ENCODE measurements around the gene PCDH12. TPM values are rescaled to one million over a fixed set of nuclear protein-coding genes. Genes with fewer than 3 reads are reported as not detected.

PCDH12 gene
- total and polyA plus RNA-seq, 12 donors = 3.6 to 16.6 (median 8.4) TPM

DNA sequence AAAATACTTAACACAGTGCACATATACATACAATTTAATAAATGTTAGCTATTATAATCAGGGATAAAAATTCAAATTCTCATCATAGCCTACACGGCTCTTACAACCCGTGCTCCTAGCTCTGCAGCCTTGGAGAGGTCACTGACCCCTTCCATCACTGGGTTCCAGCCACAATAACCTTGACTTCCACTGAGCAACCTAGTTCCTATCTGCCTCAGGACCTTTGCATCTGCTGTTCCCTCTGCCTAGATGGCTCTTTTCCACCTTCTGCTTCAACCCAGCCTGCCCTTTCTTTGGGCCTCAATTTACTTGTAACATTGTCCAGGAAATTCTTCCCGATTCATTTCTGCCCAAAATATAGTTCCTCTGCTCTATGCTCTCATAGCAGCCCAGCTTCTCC is 43.2 kb downstream of the PCDH12 start:
- TF ChIP-seq, protein P1, sequence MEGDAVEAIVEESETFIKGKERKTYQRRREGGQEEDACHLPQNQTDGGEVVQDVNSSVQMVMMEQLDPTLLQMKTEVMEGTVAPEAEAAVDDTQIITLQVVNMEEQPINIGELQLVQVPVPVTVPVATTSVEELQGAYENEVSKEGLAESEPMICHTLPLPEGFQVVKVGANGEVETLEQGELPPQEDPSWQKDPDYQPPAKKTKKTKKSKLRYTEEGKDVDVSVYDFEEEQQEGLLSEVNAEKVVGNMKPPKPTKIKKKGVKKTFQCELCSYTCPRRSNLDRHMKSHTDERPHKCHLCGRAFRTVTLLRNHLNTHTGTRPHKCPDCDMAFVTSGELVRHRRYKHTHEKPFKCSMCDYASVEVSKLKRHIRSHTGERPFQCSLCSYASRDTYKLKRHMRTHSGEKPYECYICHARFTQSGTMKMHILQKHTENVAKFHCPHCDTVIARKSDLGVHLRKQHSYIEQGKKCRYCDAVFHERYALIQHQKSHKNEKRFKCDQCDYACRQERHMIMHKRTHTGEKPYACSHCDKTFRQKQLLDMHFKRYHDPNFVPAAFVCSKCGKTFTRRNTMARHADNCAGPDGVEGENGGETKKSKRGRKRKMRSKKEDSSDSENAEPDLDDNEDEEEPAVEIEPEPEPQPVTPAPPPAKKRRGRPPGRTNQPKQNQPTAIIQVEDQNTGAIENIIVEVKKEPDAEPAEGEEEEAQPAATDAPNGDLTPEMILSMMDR (IDR thresholded peaks at IDR 0.05) = no peak
- WGBS, 2 donors = 95 to 98% methylated on average over 3 of the region's 3 CpGs
- ATAC-seq = no peak
- Histone ChIP-seq H3K9me3 (no peaks in the 10 kb centered on the region), H3K4me1 (peaks cover 0 to 14% (median 11%) of the 10 kb centered on the region in 9 donors), H3K36me3 (no peaks in the 10 kb centered on the region), H3K27me3 (peaks cover 0 to 24% (median 0%) of the 10 kb centered on the region in 7 donors), H3K27ac (no peak overlapping the region), H3K4me3 (no peak overlapping the region)
- intact Hi-C loops (cut with DNase I) = loop anchor here in 2 of 10 donors (2.0 to 5.0 kb wide), 2 partner anchors 32 kb away; no protein-coding TSS in a partner anchor
- DNase-seq = no peak

- peak; percentile 25 to 45 for DNase-seq
- intact Hi-C loops (cut with DNase I) = loop anchor here in 1 of 10 donors (2.0 kb wide), 1 partner anchor 31 kb away; no protein-coding TSS in a partner anchor
- Histone ChIP-seq H3K36me3 (no peaks in the 10 kb centered on the region), H3K9me3 (no peaks in the 10 kb centered on the region), H3K4me3 (peak overlapping the region in 9 of 10 donors; percentile 29 to 51 (median 47)), H3K4me1 (peaks cover 0 to 14% (median 11%) of the 10 kb centered on the region in 9 donors), H3K27ac (no peak overlapping the region), H3K27me3 (peaks cover 0 to 24% (median 0%) of the 10 kb centered on the region in 7 donors)
- WGBS, 2 donors = 14 to 16% methylated on average over 35 to 40 of the region's 40 CpGs
- ATAC-seq = peak; percentile 68 to 80 (median 76)
- TF ChIP-seq, protein P1 (IDR thresholded peaks at IDR 0.05) = peak; percentile 19 to 75 (median 51)
These were observed 43.7 kb downstream of the PCDH12 start for GRCh38 chr5:141914199-141914743.

- intact Hi-C loops (cut with DNase I) = loop anchor here in 1 of 10 donors (2.0 kb wide), 1 partner anchor 31 kb away; no protein-coding TSS in a partner anchor
- DNase-seq (no peak), ATAC-seq (no peak)
- TF ChIP-seq, protein P1 (IDR thresholded peaks at IDR 0.05) = no peak
- H3K4me3 ChIP-seq = peak overlapping the region in 9 of 10 donors; percentile 29 to 51 (median 47)
- H3K9me3 ChIP-seq = no peaks in the 10 kb centered on the region
- peaks cover 0 to 14% (median 11%) of the 10 kb centered on the region in 9 donors for H3K4me1 ChIP-seq
- no peak overlapping the region for H3K27ac ChIP-seq
- H3K27me3 ChIP-seq = peaks cover 0 to 24% (median 0%) of the 10 kb centered on the region in 7 donors
- H3K36me3 ChIP-seq = no peaks in the 10 kb centered on the region
- 29 to 33% methylated on average over 16 of the region's 16 CpGs for WGBS, 2 donors
These were observed 44.3 kb downstream of the PCDH12 start for GRCh38 chr5:141913560-141914198.

- H3K27ac ChIP-seq = no peak overlapping the region
- no peaks in the 10 kb centered on the region for H3K36me3 ChIP-seq
- 45 to 51% methylated on average over 2 of the region's 2 CpGs for WGBS, 2 donors
- TF ChIP-seq, protein P1 (IDR thresholded peaks at IDR 0.05) = no peak
- H3K4me3 ChIP-seq = no peak overlapping the region
- intact Hi-C loops (cut with DNase I) = no loop called here
- peaks cover 0 to 14% (median 11%) of the 10 kb centered on the region in 9 donors for H3K4me1 ChIP-seq
- H3K27me3 ChIP-seq = peaks cover 0 to 24% (median 0%) of the 10 kb centered on the region in 7 donors
- H3K9me3 ChIP-seq = peaks cover 0 to 5% (median 0%) of the 10 kb centered on the region in 11 donors
- DNase-seq = no peak
- peak in 7 of 8 donors; percentile 17 to 72 (median 38) for ATAC-seq
These were observed 47.7 kb downstream of the PCDH12 start for GRCh38 chr5:141910271-141910673.
